CD4-positive, alpha-beta T cell treated with Interferon gamma for 1 hour (primary cell): ENCODE results near the gene ADAMTS2.

Experiments used
- DNase-seq: peaks from one replicate; pipeline ENCODE4 v3.0.0-alpha.2; 2020

ADAMTS2 gene

GRCh38 chr5:179211068-179211467, 134.2 kb downstream of the ADAMTS2 start:
- no peak for DNase-seq

- DNase-seq, result no peak
These were observed 134.8 kb downstream of the ADAMTS2 start for GRCh38 chr5:179210478-179210877.

GRCh38 chr5:179209359-179210150, 135.7 kb downstream of the ADAMTS2 start:
- no peak for DNase-seq

GRCh38 chr5:179208706-179209358, 136.4 kb downstream of the ADAMTS2 start:
- no peak for DNase-seq

DNA sequence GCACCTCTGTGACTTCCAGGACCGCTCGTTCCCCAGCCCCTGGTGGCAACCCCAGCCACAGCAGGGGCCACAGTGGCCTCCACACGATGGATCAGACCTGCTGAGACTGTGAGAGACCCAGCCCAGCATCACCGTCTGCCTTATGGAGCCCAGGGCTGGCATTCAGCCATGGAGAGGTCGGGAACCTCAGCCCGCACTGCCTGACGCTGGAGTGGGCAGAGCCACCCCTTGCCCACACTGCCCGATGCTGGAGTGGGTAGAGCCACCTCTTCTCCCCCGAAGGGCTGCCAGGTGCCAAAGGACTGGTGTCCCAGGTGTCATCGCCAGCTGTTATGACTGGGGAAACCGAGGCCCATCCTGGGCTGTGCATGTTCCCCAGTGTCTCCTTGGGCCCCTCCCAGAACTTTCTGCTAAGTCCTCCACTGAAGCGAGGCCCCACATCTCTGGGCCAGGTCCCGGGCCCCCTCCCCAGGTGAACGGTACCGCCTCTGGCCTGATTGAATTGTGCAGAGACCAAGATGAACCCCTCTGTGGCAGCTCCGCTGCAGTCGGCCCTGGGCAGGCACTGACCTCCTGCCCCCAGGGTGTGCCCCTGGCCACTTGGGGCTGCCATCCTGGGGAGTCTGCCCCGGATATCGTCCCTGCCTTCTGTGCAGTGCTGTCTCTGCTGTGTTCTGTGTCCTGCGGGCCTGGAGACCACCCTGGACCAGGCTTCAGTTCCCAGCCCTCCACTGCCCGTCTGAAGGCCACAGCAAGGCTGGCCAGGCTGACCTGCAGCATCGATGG, 137.1 kb downstream of the ADAMTS2 start:
- DNase-seq, result no peak

- DNase-seq, result no peak
These were observed 137.8 kb downstream of the ADAMTS2 start for GRCh38 chr5:179207470-179207869.

- no peak for DNase-seq
These were observed 138.9 kb downstream of the ADAMTS2 start for GRCh38 chr5:179206366-179206765.

DNA sequence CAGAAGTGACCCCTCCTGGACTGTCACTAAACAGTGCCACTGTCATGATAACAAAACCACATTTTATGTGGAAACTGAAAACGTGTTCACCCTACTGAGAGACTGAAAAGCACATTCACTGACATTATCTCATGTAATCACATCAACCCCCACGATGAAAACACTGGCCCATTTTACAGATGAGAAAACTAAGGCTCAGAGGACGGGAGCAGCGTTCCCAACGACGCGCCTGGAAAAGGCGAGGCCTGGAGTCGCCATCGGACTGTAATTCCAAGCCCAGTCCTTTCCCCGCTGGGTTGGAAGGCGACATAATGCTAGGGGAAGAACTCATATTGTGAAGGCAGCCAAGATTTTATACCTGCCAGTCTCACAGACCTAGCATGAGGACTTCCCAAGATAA, 140.0 kb downstream of the ADAMTS2 start:
- DNase-seq, result no peak

GRCh38 chr5:179204572-179204971, 140.7 kb downstream of the ADAMTS2 start:
- DNase-seq, result no peak

- no peak for DNase-seq
These were observed 142.0 kb downstream of the ADAMTS2 start for GRCh38 chr5:179203248-179203647.

DNA sequence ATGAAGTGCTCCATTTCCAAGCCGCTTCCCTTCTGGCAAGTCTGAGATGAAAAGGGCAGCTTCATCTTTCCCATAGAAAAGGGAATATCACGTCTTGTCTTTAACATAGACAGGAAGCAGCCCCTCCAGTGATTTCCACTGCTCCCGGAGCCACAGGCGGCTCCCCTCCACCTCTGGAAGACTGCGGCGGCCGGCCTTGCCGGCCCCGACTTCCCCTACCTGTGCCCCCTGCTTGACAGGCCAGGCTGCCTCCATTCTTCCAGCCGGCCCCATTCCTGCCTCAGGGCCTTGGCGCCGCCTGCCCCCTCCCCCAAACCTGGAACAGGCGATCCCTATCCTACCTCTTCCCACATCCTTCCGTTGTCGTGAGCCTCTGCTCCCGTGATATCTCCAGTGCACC, 143.3 kb downstream of the ADAMTS2 start:
- DNase-seq, result no peak

DNA sequence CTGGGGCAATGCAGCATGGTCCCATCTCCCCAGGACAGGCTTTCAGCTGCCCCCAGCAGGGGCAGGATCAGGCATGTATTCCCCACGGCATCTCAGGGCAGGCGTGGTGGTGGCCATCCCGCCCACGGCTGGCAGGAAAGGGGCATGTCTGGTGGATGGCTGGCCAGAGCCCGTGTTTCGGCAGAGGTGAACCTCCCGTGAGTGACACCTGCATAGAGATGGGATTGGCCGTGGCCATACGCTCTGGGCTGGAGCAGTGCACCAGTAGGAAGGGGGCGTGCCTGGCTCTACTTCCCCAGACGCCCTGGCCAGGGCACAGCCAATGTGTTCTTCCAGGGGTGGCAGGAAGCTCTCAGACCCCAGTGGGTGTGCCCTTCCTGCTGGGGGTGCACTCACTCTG, 146.0 kb downstream of the ADAMTS2 start:
- DNase-seq, result no peak

DNA sequence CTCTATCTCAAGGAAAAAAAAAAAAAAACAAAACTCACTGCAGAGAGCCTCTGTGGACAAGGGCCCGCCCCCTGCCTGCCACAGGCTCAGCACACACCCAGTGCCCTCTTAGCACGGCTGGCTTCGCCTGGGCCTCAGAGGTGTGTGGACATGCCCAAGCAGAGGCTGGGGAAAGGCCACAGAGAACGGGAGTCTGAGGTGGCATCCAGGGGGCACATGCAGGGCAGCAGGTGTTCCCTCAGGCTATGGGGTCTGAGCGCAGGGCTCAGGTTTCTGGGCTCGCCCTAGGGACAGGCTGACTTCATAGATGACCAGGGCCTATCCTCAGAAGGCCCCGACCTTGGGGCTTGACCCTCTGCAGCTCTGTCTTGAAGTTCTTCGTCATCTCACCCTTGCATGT, 146.4 kb downstream of the ADAMTS2 start:
- no peak for DNase-seq

DNA sequence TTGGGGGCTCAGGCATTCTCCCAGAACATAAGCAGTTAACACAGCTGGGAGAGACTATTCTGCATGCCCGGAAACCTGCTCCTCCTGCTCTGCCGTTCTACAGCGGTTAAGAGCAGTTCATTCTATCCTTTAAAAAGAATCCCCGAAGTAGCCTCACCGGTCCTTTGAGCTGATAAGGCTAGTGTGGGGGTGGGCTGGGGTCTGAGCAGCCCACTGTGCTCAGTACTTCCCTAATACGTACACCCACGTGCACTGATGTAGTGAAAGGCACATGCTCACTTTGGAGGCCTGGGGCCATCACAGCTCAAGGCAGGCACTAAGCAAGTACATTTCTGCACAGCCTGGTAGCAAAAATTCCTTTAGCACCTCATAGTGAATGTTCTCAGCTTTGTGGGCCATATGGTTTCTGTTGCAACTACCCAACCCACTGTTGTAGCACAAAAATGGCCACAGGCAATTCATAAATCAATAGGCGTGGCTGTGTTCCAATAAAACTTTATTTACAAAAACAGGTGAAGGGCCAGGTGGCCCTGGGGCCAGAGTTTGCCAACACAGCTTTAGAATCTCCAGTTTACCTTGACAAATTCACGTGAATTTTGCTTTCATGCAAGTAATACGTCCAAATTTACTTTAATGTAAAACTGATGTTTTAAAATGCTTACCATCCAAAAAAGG, 148.7 kb downstream of the ADAMTS2 start:
- DNase-seq, result no peak

DNA sequence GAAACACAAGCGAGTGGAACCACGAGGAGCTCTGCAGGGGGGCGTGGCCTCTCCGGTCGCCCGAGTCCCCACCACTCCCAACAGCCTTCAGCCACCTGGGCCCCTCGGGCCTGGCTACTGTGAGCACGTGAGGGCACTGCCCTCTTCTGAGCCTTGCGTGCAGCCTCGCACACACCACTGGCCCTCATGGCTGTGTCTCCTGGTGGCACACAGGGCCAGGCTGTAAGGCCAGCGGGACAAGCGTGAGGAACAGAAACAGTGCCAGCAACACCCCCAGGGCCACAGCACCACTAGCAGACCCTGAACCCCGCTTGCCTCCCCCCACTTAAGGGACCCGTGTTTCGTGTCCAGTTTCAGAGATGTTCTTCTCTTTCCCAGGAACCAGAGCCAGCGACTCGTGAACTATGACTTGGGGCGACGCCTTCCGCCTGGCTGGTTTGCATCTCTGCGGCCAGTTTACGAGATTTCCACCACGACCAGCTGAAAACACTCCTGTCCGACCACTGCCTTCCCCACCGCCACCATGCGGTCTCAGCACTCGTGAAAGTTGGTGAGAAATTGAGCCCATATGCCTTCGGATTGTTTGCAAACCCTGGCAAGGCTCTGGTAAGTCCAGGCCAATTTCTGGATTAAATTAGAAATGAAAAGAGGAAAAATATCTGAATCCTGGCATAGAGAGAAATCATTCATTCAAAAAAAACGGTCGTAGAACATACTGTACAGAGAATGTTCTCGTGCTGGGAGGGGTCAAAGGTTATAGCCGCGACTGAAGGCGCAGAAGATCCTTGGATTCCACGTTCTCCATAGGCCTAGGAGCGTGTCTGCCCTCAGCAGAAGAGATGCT, 149.5 kb downstream of the ADAMTS2 start:
- no peak for DNase-seq

DNA sequence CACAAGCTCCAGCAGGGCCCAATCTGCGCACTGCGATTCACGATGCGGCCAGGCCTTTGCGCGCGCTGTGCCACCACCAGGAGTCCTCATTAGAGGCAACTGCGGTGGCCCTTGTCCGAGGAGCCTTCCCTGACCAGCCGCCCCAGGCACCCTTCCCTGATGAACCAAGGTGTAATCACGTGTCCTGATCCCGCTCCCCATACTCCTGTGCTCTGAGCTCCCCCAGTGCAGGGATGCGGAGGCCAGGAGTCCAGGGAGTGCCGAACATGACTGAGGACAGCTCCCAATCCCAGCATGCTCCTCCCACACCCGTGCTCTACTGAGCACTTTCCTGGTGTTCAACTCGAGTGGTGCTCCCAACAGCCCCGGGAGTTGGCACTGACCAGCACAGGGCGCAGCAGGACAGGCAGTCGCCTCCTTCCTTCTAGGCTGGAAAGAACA, 150.3 kb downstream of the ADAMTS2 start:
- no peak for DNase-seq

DNA sequence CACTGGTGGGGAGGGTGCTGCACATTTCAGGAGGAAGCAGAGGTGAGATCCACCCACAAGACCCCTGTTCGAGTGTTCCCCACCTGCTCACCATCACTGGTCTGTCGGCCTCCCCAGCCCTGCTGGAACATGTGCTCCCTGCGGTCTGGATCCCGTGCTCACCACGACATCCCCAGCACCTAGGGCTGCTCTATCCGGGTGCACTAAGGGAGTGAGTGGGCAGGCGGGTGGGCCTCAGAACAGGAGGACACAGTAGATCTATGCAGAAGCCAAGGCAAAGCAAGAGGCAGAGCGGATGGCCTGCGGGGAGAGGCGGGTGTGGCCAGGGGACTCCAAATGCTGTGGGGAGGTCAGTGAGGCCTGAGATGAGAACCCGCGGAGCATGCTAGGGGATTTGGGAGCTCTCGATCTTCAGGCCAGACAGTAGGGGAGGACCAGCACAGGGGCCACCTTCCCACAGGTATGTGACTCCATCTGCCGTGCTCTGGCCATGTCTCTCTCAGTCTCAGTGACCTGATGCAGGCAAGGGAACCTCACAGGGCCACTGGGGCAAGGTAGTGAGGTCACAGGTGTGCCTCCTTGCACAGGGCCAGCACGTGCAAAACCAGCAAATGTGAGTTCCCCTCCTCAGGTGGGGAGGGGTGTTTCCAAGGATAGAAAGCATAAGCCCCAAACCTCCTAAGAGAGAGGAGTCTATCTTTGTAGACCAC, 150.9 kb downstream of the ADAMTS2 start:
- no peak for DNase-seq

DNA sequence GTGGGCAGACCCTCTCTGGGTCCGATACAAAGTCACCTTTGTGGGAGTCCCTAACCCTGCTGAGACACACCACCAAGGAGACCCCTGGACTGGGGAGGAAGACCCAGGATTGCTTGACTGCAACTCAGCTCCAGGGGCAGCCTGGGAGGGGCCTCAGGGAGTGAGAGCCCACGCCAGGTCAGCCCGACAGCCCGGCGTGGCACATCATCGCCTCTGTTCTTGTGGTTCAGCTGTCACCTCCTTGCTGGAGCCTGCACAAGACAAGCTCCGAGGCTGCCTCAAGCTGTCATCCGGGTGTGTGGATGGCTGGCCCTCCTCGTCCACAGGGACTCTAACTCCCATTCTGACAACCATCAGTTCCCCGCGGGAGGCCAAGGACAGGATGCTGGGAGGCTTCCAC, 151.5 kb downstream of the ADAMTS2 start:
- no peak for DNase-seq

- DNase-seq, result no peak
These were observed 152.3 kb downstream of the ADAMTS2 start for GRCh38 chr5:179192891-179193470.

- no peak for DNase-seq
These were observed 152.9 kb downstream of the ADAMTS2 start for GRCh38 chr5:179192185-179192890.
